Calu3 (cell line): ENCODE results near the gene PSKH1. TPM values are rescaled to one million over a fixed set of nuclear protein-coding genes. Genes with fewer than 3 reads are reported as not detected.

Experiments used
- BruUV-seq: library from RNA; stranded (reverse); fragments of 400-500 nt; replicated peaks from 2 replicates; lab custom pipeline; 2021; lab: Mats Ljungman, UMichigan
- CTCF ChIA-PET: fragments of 300-600 bp; sonication (Branson Sonifier 250); formaldehyde crosslinking; loops from one replicate; lab custom pipeline; 2022; ENCODE audit warnings: antibody characterized with exemption; lab: Charles Lee
- DNase-seq: peaks from one replicate; pipeline ENCODE4 v3.0.0; 2022
- H3K27ac Mint-ChIP-seq: one replicate; pipeline ENCODE4 v1.8.0; 2022; ENCODE audit warnings: mixed read lengths; ENCODE audit not compliant: unreplicated experiment
- H3K27me3 Mint-ChIP-seq: one replicate; pipeline ENCODE4 v1.8.0; 2022; ENCODE audit warnings: mixed read lengths; ENCODE audit not compliant: unreplicated experiment
- H3K36me3 Mint-ChIP-seq: one replicate; pipeline ENCODE4 v1.8.0; 2022; ENCODE audit warnings: mild to moderate bottlenecking, moderate library complexity, mixed read lengths; ENCODE audit not compliant: insufficient read depth, unreplicated experiment
- H3K4me1 Mint-ChIP-seq: one replicate; pipeline ENCODE4 v1.8.0; 2022; ENCODE audit warnings: mild to moderate bottlenecking, low read depth, mixed read lengths; ENCODE audit not compliant: unreplicated experiment
- H3K4me3 Mint-ChIP-seq: one replicate; pipeline ENCODE4 v1.8.0; 2022; ENCODE audit warnings: mild to moderate bottlenecking, low read depth, moderate library complexity, mixed read lengths; ENCODE audit not compliant: unreplicated experiment
- H3K9me3 Mint-ChIP-seq: one replicate; pipeline ENCODE4 v1.8.0; 2022; ENCODE audit warnings: low read depth, mixed read lengths; ENCODE audit not compliant: unreplicated experiment
- CTCF ChIP-seq: fragments of 200-600 bp; IDR thresholded peaks from one replicate; pipeline ENCODE4 v1.8.0; 2022; ENCODE audit warnings: antibody characterized with exemption; ENCODE audit not compliant: unreplicated experiment
- intact Hi-C: fragments of 100-400 bp; cut with micrococcal nuclease; formaldehyde crosslinking; loops from one replicate; pipeline ENCODE4 v1.10.0; 2022; ENCODE audit not compliant: unreplicated experiment
- total RNA-seq: library from RNA; stranded (reverse); gene quantifications from 2 replicates; pipeline ENCODE4 v1.2.3, GENCODE V29; 2022

PSKH1 gene
- total RNA-seq, 1 experiment from 2014 or later = 41.7 TPM

DNA sequence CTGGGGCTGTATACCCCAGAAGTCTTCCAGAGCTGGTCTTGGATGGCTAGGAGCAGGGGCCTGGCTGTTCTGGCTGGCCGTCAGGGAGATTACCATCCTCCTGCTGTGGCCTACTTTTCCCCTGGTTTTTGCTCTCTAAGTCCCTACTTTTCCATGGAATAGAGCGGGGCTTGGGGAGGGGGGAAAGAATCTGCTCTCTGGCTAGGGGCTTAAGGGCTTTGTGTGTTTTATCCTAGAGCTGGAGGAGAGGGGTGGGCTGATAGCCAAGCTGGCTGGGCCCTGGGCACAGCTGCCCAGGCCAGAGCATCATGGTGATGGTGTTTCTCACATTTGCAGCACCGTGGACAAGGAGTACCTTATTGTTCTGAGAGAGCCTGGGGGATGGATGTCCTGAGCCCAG, 4.7 kb upstream of the PSKH1 start:
- TF ChIP-seq CTCF = no peak
- Mint-ChIP-seq H3K27ac (no peak overlapping the region), H3K27me3 (no peaks in the 10 kb centered on the region), H3K4me1 (peaks cover 3% of the 10 kb centered on the region), H3K36me3 (peaks cover 23% of the 10 kb centered on the region), H3K4me3 (no peak overlapping the region), H3K9me3 (no peaks in the 10 kb centered on the region)
- CTCF ChIA-PET = no interaction called here
- BruUV-seq = no TSS peak
- intact Hi-C loops = no loop called here
- DNase-seq = no peak

- Mint-ChIP-seq H3K4me1 (peaks cover 10% of the 10 kb centered on the region), H3K36me3 (peaks cover 27% of the 10 kb centered on the region), H3K9me3 (no peaks in the 10 kb centered on the region), H3K27me3 (no peaks in the 10 kb centered on the region), H3K4me3 (peak overlapping the region; percentile 99), H3K27ac (peak overlapping the region; percentile 95)
- intact Hi-C loops = no loop called here
- DNase-seq = no peak
- TSS peak; percentile 94 for BruUV-seq
- CTCF ChIA-PET = interaction anchor here (0.7 to 2.0 kb wide), 3 partner anchors 8 to 209 kb away, joined by 3 to 5 read pairs (median 4); partner anchors contain the start of gene PSMB10
- TF ChIP-seq CTCF = no peak
Observed at GRCh38 chr16:67892375-67892774, 679 bp upstream of the PSKH1 start.

DNA sequence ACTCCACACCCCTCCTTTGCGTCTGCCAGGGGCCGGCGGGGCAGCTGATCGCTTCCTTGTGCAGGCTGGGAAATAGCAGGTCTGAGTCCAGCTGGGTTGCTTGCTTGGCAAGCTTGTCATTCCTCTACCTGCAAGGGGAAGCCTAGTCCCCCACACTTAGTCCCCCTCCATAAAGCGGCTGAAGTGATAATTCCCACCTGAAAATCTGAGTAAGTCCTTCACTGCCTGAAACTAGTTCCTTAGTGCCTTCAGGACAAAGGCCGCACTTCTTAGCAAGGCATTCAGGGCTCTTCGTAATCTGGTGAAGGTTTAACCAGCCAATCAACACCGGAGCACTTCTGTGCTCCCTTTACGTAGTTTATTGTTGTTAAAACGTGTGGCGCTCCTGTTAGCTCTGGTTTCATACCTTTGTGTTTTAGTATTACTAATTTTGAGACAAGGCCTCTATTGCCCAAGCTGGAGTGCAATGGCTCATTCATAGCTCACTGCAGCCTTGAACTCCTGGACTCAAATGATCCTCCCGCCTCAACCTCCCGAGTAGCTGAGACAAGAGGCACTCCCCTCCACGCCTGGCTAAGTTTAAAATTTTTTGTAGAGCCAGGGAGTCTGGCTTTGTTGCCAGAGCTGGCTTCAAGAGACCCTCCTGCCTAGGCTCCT, 817 bp downstream of the PSKH1 start:
- peaks cover 27% of the 10 kb centered on the region for H3K36me3 Mint-ChIP-seq
- intact Hi-C loops = no loop called here
- BruUV-seq = TSS peak; percentile 34

DNA sequence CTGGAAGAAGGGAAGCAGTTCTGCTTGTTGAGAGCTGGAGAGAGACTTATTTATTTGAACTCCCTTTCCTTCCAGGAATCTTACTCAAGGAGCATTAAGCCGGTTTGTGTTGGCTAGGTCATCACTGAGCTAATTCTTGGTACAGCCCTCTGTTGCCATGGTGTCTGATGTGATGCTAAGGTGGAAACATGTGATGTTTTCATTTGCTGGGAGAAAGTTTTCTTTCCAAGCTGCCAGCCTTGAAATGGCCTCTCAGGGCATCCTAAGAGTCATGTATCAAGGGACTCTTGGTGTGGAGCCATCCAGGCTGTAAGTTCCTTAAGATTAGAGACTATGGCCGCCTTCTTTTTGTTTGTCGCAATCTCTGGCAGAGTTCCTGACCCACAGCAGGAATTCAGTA, 4.2 kb downstream of the PSKH1 start:
- intact Hi-C loops = no loop called here
- Mint-ChIP-seq H3K4me3 (no peak overlapping the region), H3K36me3 (peaks cover 32% of the 10 kb centered on the region), H3K27ac (no peak overlapping the region), H3K9me3 (no peaks in the 10 kb centered on the region), H3K27me3 (no peaks in the 10 kb centered on the region), H3K4me1 (peaks cover 10% of the 10 kb centered on the region)
- CTCF ChIA-PET = no interaction called here
- no TSS peak for BruUV-seq
- no peak for DNase-seq
- TF ChIP-seq CTCF = no peak

More for the DNA sequence above, 817 bp downstream of the PSKH1 start:
- Mint-ChIP-seq H3K27me3 (no peaks in the 10 kb centered on the region), H3K4me1 (peaks cover 10% of the 10 kb centered on the region), H3K9me3 (no peaks in the 10 kb centered on the region), H3K27ac (peak overlapping the region; percentile 95), H3K4me3 (peak overlapping the region; percentile 99)
- DNase-seq = no peak
- TF ChIP-seq CTCF = no peak
- CTCF ChIA-PET = interaction anchor here (2.0 kb wide), 1 partner anchor 10 kb away, joined by 5 read pairs; no protein-coding TSS in a partner anchor
